ENCODE results near the gene UFD1.

DNA sequence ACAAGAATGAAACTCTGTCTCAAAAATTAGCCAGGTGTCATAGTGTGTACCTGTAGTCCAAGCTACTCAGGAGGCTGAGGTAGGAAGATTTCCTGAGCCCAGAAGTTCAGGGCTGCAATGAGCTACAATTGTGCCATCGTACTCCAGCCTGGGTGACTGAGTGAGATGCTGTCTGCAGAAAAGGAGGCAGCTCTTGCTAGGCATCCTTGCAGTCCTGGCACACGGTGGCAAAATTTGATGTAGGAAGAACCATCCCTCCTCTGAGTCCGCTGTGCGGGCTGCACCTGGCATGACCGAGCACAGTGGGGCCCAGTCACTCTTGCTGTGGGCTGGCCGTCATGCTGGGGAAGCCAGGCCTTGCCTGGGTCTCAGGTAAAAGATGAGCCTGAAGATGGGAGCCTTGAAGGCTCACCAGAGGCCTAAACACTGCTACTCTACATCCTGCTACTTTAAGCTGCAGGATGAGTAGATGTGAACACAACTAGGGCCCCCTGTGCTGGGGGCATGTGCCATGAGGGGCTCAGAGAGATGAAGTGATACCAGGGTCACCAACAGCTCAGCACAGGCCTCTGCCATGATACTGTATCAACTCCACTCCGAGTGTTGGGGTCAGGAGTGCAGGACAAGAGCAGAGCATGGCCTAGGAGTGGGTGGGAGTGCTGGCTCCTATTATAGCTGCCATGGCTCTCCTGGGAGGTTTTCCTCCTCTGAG, 19.3 kb upstream of the UFD1 start:
- TF ChIP-seq, protein P1, sequence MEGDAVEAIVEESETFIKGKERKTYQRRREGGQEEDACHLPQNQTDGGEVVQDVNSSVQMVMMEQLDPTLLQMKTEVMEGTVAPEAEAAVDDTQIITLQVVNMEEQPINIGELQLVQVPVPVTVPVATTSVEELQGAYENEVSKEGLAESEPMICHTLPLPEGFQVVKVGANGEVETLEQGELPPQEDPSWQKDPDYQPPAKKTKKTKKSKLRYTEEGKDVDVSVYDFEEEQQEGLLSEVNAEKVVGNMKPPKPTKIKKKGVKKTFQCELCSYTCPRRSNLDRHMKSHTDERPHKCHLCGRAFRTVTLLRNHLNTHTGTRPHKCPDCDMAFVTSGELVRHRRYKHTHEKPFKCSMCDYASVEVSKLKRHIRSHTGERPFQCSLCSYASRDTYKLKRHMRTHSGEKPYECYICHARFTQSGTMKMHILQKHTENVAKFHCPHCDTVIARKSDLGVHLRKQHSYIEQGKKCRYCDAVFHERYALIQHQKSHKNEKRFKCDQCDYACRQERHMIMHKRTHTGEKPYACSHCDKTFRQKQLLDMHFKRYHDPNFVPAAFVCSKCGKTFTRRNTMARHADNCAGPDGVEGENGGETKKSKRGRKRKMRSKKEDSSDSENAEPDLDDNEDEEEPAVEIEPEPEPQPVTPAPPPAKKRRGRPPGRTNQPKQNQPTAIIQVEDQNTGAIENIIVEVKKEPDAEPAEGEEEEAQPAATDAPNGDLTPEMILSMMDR (conservative IDR thresholded peaks at IDR 0.05 in 1 of 2, IDR thresholded peaks at IDR 0.05 in 1 of 2; ENCODE audit: low read depth in 1 of 2, low read length in 2 of 2), result no peak
- no peak for TF ChIP-seq EZH2 (IDR thresholded peaks at IDR 0.05; ENCODE audit: low read length, missing control alignments)

Data from fibroblast of lung (primary cell).